NCI-H510A treated with DMSO at 0.1 percent for 48 hours (cell line): ENCODE results near the gene KRT74.
"Not testable (repeated sequence)": the region's sequence is repeated elsewhere in the genome, so short reads cannot be mapped to it uniquely, and the experiment has no call there.

Experiments
- DNase-seq: peaks from one replicate; lab custom pipeline; 2025; lab: John Stamatoyannopoulos, UW

The KRT74 gene

GRCh38 chr12:52602552-52602951 lies 28.9 kb upstream of the KRT74 start:
- no peak for DNase-seq

GRCh38 chr12:52601671-52602070 lies 28.0 kb upstream of the KRT74 start:
- no peak for DNase-seq

- DNase-seq, result no peak
Observed at GRCh38 chr12:52600941-52601481, 27.4 kb upstream of the KRT74 start, which contains the start of gene KRT72. Gene KRT72 (minus strand): TSS chr12:52601463. CDS start chr12:52601452, 11 bp downstream.

GRCh38 chr12:52600475-52600874 lies 26.8 kb upstream of the KRT74 start:
- no peak for DNase-seq

- no peak for DNase-seq
Observed at GRCh38 chr12:52600071-52600470, 26.4 kb upstream of the KRT74 start.

- DNase-seq, result no peak
Observed at GRCh38 chr12:52598966-52599365, 25.3 kb upstream of the KRT74 start.

- DNase-seq, result not testable (repeated sequence)
Observed at GRCh38 chr12:52594237-52594636, 20.6 kb upstream of the KRT74 start.

DNA sequence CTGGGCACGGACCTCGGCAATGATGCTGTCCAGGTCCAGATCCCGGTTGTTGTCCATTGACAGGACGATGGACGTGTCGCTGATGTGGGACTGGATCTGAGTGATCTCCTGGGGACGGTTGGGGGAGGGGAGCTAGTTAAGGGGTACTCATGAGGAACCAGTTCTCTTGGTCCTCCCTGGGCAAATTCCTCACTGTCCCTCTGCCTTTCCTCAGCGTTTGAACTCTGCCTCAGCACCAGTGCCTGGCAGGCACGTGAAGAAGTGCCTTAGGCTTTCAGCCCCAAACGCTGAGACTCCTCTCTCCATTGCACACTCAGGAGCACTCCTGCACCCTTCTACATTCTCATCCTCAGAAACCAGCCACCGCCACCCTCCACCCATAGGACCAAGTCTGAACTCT lies 17.9 kb upstream of the KRT74 start:
- no peak for DNase-seq

DNA sequence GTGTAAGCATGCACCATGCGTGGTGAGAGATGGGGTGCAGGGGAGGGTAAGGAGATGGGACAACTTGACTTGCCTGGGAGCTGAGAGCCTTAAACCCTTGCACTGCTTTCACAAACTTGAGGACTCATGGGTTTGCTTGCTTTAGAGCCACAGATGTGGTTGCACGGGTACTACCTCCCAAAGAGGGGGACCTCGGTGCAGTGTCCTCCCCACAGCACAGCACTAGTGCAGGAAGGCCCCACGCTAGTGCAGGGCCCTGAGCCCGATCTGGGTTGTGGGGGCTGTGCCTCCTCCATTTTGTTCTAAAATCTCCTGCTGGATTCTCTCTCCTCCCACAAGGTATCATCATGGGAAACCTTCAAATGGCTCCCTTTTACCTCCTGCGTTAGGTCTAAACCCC lies 16.4 kb upstream of the KRT74 start:
- DNase-seq, result no peak

DNA sequence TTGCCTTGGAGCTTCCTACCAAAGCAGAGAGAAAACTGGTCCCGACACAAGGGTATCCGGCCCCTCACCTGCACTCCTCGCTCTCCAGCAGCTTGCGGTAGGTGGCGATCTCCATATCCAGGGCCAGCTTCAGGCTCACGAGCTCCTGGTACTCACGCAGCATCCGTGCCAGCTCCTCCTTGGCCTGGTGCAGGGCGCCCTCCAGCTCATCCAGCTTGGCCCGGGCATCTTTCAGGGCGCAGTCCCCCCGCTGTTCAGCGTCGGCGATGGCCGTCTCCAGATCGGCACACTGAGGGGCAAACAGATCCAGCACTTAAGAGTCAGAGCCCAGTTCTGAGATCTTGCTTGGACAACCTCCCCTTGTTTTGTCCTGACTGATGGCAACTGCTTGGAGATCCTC lies 13.9 kb upstream of the KRT74 start:
- no peak for DNase-seq

DNA sequence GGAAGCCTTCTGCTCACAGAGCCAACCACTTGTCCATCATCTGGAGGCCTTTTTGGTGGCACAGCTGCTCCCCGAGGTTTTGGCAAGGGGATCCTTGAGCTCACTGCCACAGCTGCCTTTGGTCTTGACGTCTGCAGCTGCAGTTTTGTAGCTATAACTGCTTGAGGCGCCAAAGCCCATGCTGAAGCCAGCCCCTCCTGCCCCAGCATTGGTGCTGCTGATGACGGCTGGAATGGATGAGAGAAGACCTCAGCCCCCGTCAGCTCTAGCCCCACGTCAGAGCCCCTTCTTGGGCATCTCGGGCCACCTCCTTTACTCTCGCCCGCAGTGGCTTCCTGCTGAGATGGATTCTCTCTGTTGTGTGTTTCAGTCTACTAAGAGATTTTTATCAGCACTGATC lies 12.3 kb upstream of the KRT74 start:
- no peak for DNase-seq

- DNase-seq, result no peak
Observed at GRCh38 chr12:52585066-52585465, 11.4 kb upstream of the KRT74 start.

- no peak for DNase-seq
Observed at GRCh38 chr12:52584156-52584682, 10.6 kb upstream of the KRT74 start.

DNA sequence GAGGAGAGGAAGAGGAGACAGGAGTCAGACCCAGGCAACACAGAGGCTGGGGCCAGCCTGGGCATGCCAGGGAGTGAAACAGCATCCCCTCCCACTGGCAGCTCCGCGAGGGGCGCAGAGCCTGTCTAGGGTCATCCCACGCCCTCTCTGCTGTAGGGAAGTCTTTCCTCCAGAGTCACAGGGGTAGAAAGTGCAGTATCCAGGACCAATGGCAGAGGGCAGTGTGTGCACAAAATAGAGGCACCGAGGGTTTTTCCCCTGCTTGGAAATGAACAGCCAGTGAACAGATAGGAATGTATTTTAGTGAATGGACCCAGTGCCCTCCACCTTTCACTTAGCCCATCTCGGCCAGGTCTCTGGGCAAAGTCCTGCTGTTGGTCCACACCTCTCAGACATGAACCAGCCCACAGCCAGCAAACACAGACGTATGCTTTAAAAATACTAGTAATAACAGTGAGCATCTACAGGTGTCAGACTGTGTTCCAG lies 9.4 kb upstream of the KRT74 start:
- peak; percentile 55 for DNase-seq

- DNase-seq, result no peak
Observed at GRCh38 chr12:52582486-52582885, 8.8 kb upstream of the KRT74 start.

- DNase-seq, result no peak
Observed at GRCh38 chr12:52581481-52581880, 7.8 kb upstream of the KRT74 start.

GRCh38 chr12:52581066-52581465 lies 7.4 kb upstream of the KRT74 start:
- DNase-seq, result no peak

DNA sequence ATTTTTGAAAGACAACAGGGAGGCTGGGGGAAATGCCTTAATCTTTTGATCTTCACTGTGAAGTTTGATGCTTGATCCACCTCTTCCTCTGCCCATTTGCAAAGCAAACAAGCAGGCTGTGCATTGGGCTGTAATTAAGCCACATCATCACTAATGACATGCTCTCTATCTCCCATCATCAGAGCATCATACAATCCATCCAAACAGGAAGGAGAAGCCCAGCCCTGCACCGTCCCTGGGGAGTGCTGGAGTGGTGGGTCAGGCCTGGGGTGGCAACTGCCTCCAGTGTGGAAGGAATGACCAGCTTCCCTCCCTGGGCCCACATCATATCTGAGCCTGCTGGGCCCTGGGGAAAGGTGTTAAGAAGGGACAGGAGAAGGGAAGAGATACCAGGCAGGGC lies 6.9 kb upstream of the KRT74 start:
- DNase-seq, result no peak

DNA sequence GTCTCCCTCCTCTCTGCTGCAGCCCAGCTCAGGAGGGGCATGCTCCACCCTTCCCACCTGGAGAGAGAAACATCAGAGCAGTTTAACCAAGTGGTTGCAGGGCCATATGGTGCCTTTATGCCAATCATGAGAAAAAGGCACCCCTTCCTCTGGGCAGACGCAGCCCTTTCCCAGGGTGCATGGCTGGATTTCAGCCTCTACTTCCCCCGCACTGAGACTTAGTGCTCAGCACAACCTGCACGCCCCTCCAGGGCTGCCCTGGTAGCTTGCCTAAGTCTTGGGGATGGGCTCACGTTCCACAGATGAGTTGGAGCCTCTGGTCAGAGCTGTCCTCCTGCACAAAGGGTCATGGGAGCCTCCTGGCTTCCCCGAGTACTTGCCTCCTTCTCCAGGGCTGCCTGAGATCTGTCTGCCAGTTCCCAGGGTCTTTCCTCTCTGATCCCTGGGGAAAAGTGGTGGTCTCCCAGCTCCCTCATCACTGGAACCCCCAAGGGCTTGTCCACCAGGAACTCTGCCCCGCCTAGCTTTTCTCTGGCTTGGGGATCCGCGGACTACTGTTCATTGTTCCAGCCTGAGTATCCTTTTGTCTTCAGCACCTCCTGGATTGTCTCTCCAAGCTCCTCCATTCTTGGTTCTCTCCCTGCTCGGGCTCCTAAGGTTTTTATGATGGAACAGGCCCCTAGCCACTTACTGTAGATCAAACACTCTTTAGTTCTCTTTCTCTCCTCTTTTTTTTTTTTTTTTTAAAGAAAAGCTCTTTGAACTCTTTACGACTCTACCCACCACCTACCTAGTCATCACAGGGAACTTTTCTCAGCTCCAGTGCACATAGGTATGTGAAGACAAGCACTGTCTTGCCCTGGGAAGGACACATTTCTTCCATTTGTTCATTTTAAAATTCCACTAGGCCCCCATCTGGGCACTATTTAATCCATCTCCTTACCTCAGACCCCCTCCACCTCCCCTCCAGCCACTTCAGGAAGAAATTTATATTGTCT lies 6.1 kb upstream of the KRT74 start:
- no peak for DNase-seq

GRCh38 chr12:52578469-52578868 lies 4.8 kb upstream of the KRT74 start:
- no peak for DNase-seq

DNA sequence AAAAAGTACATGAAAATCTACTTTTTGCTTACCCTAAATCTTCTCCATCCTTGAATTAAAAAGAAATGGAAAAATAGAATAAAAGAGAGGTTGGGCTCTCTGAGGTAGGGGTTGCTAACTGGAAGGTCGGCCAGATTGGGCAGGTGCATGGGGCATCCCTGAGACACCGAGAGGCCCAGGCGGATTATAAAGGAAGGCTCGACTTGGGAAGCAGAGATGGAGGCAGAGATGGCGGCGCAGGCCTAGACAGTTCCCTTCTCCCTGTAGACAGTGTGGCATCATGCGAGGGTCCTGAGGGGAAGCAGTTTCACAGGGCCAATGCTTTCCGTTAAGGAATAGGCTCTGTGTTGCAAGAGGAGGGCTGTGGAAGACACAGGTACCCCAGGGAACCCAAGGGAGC lies 3.7 kb upstream of the KRT74 start:
- no peak for DNase-seq

DNA sequence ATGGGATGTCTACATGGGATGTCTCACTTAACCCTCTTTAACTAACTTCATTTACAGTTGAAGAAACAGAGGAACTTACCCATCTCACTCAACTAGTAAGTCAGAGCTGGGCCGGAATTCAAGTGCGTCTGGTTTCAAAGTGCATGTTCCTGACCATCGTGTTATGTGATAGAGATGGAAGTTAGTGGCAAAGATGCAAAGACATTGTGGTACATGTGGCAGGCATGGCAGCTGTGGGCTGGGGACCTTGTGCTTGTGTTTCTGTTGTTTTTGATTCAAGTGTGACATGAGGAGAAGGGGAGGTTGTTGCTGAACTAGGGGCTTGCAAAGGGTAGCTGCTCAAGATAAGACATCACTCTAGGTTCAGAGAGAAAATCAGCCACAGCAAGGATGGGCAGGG lies 2.3 kb upstream of the KRT74 start:
- DNase-seq, result no peak

- no peak for DNase-seq
Observed at GRCh38 chr12:52575256-52575655, 1.6 kb upstream of the KRT74 start.
